Keratinocyte (primary cell): ENCODE measurements around the gene STIM1. TPM values are rescaled to one million over a fixed set of nuclear protein-coding genes. Genes with fewer than 3 reads are reported as not detected.

Experiments
- DNase-seq: peaks from one replicate; pipeline ENCODE4 v3.0.0-alpha.2; 2011; ENCODE audit warnings: low read depth, missing footprints, low spot score
- FAIRE-seq: peaks from 2 replicates; lab custom pipeline; 2011; peaks lifted over from hg19 to GRCh38; lab: Jason Lieb, UNC
- H2AFZ ChIP-seq: 2 replicates; pipeline ENCODE4 v1.6.0; 2012; ENCODE audit warnings: low read length, control low read depth, inconsistent platforms; ENCODE audit not compliant: control insufficient read depth
- H3K27ac ChIP-seq: 2 replicates; pipeline ENCODE4 v1.5.1; 2011; ENCODE audit warnings: low read length; ENCODE audit not compliant: control insufficient read depth, insufficient read depth
- H3K27me3 ChIP-seq: 3 replicates; pipeline ENCODE4 v1.6.0; 2011; ENCODE audit warnings: low read length; ENCODE audit not compliant: control insufficient read depth, insufficient read depth; ENCODE audit errors: extremely low read depth
- H3K36me3 ChIP-seq, 2 experiments: 2 replicates in 1 of 2; 3 replicates in 1 of 2; pipeline ENCODE4 v1.5.1; 2011; ENCODE audit warnings: low read length in 2 of 2, mild to moderate bottlenecking in 1 of 2; ENCODE audit not compliant: control insufficient read depth in 2 of 2, insufficient read depth in 2 of 2; ENCODE audit errors: extremely low read depth in 1 of 2
- H3K4me1 ChIP-seq: 3 replicates; pipeline ENCODE4 v1.5.1; 2011; ENCODE audit warnings: low read length; ENCODE audit not compliant: control insufficient read depth, insufficient read depth; ENCODE audit errors: extremely low read depth
- H3K4me2 ChIP-seq: 3 replicates; pipeline ENCODE4 v1.6.0; 2011; ENCODE audit warnings: low read depth, low read length; ENCODE audit not compliant: control insufficient read depth, insufficient read depth; ENCODE audit errors: extremely low read depth
- H3K4me3 ChIP-seq, 3 experiments: fragments of 200-600 bp in 1 of 3; sonication (generic) in 1 of 3; 2 replicates in 2 of 3; 3 replicates in 1 of 3; pipeline ENCODE4 v1.5.1; 2011 to 2016; ENCODE audit warnings: low read length in 3 of 3, mild to moderate bottlenecking in 3 of 3, control low read depth in 2 of 3, inconsistent platforms in 1 of 3, low read depth in 1 of 3, mixed read lengths in 1 of 3, mixed run types in 1 of 3, moderate library complexity in 1 of 3; ENCODE audit not compliant: control insufficient read depth in 2 of 3, insufficient read depth in 2 of 3; ENCODE audit errors: extremely low read depth in 1 of 3
- H3K79me2 ChIP-seq: 2 replicates; pipeline ENCODE4 v1.6.0; 2012; ENCODE audit warnings: low read length; ENCODE audit not compliant: control insufficient read depth, insufficient read depth
- H3K9ac ChIP-seq: 3 replicates; pipeline ENCODE4 v1.6.0; 2011; ENCODE audit warnings: low read length; ENCODE audit not compliant: control insufficient read depth, insufficient read depth; ENCODE audit errors: extremely low read depth
- H3K9me1 ChIP-seq: 3 replicates; pipeline ENCODE4 v1.6.0; 2011; ENCODE audit warnings: low read length; ENCODE audit not compliant: control insufficient read depth, insufficient read depth; ENCODE audit errors: extremely low read depth
- H3K9me3 ChIP-seq: 2 replicates; pipeline ENCODE4 v1.5.1; 2012; ENCODE audit warnings: low read depth, low read length; ENCODE audit not compliant: control insufficient read depth
- H4K20me1 ChIP-seq: 3 replicates; pipeline ENCODE4 v1.6.0; 2011; ENCODE audit warnings: low read length; ENCODE audit not compliant: control insufficient read depth, insufficient read depth; ENCODE audit errors: extremely low read depth
- EZH2 ChIP-seq: IDR thresholded peaks from one replicate; pipeline ENCODE4 v1.6.1; 2012; ENCODE audit warnings: inconsistent platforms, mild to moderate bottlenecking, low read length, moderate library complexity
- dilution Hi-C: fragments of 300-500 bp; cut with MboI; formaldehyde crosslinking; loops from one replicate; pipeline ENCODE4 v1.7.0; 2020; ENCODE audit warnings: low sequenced_read_pairs; ENCODE audit not compliant: extremely low pct_ligation_motif_present
- polyA plus RNA-seq, 5 experiments: library from polyadenylated mRNA; depleted of rRNA in 3 of 5; stranded (reverse) in 3 of 5; stranded (forward) in 1 of 5; unstranded in 1 of 5; fragments of >200 nt; gene quantifications; 1 replicate in 1 of 5; 2 replicates in 3 of 5; 3 replicates in 1 of 5; pipeline versions ENCODE4 v1.2.1 to v1.2.3, GENCODE V29; 2011 to 2012; ENCODE audit warnings: missing spikeins in 2 of 5, low read depth in 1 of 5, low replicate concordance in 1 of 5
- TF ChIP-seq, protein P1 (sequence below), 3 experiments: IDR thresholded peaks in 1 of 3; conservative IDR thresholded peaks in 1 of 3; optimal IDR thresholded peaks in 1 of 3; 2 replicates in 2 of 3; 3 replicates in 1 of 3; pipeline versions ENCODE3 to v1.5.1; 2011; ENCODE audit warnings: low read length in 3 of 3, mild to moderate bottlenecking in 3 of 3, moderate library complexity in 2 of 3, control low read depth in 1 of 3, inconsistent platforms in 1 of 3; ENCODE audit not compliant: insufficient read depth in 2 of 3; ENCODE audit errors: extremely low read depth in 1 of 3

STIM1 gene
- polyA plus RNA-seq, 1 donor (not counting 4 experiments of a cell fraction or from before 2014, with no cell fraction given) = 23.7 TPM

DNA sequence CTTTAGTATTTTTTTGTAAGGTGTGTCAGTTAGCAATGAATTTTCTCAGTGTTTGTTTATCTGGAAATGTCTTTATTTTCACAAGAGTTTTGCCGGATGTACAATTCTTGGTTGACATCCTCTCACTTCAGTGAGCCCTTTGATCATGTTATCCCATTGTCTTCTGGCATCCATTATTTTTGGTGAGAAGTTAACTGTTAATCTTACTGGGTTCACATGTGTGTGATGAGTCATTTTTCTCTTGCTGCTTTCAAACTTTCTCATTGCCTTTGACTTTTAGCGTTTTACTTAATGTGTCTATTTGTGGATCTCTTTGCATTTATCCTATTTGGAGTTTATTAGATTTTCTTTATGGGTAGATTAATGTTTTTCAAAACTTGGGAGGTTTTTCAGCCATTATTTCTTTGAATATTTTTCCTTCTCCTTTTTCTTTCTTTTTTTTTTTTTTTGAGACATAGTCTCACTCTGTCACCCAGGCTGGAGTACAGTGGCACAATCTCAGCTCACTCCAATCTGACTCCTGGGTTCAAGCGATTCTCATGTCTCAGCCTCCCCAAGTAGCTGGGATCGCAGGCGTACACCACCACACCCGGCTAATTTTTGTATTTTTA, 138.7 kb downstream of the STIM1 start:
- H3K9ac ChIP-seq = no peak overlapping the region
- no peak overlapping the region for H3K27ac ChIP-seq
- H3K4me3 ChIP-seq = no peak overlapping the region
- H3K9me1 ChIP-seq = no peaks in the 10 kb centered on the region
- no peak for TF ChIP-seq EZH2
- TF ChIP-seq, protein P1, sequence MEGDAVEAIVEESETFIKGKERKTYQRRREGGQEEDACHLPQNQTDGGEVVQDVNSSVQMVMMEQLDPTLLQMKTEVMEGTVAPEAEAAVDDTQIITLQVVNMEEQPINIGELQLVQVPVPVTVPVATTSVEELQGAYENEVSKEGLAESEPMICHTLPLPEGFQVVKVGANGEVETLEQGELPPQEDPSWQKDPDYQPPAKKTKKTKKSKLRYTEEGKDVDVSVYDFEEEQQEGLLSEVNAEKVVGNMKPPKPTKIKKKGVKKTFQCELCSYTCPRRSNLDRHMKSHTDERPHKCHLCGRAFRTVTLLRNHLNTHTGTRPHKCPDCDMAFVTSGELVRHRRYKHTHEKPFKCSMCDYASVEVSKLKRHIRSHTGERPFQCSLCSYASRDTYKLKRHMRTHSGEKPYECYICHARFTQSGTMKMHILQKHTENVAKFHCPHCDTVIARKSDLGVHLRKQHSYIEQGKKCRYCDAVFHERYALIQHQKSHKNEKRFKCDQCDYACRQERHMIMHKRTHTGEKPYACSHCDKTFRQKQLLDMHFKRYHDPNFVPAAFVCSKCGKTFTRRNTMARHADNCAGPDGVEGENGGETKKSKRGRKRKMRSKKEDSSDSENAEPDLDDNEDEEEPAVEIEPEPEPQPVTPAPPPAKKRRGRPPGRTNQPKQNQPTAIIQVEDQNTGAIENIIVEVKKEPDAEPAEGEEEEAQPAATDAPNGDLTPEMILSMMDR (optimal IDR thresholded peaks at IDR 0.05 in 1 of 3, IDR thresholded peaks at IDR 0.05 in 1 of 3, conservative IDR thresholded peaks at IDR 0.05 in 1 of 3; ENCODE audit: extremely low read depth in 1 of 3, insufficient read depth in 2 of 3, low read length in 3 of 3) = no peak
- H3K9me3 ChIP-seq = peaks cover 2% of the 10 kb centered on the region
- no peak overlapping the region for H2AFZ ChIP-seq
- no peaks in the 10 kb centered on the region for H3K27me3 ChIP-seq
- peaks cover 3% of the 10 kb centered on the region for H3K79me2 ChIP-seq
- H3K36me3 ChIP-seq = no peaks in the 10 kb centered on the region
- dilution Hi-C loops = no loop called here
- peaks cover 3% of the 10 kb centered on the region for H3K4me1 ChIP-seq
- no peak overlapping the region for H3K4me2 ChIP-seq
- H4K20me1 ChIP-seq = no peaks in the 10 kb centered on the region
- FAIRE-seq (no peak), DNase-seq (no peak)

DNA sequence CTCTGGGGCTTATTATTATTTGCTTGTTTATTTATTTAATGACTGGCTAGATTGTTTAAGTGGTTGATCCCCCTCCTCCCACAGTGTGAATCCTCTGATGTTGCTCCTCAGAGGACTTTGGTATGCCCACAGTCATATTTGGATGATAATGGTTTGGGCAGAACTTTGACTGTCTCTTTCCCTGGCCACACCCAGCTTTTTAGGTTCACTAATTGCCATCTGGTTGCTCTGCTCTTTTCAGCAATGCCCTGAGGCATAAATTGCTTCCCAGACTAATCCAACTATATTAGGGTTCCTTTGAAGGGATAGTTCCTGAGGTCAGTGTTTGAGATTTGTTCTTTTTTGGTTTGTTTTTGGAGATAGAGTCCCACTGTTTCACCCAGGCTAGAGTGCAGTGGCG, 139.8 kb downstream of the STIM1 start:
- H3K36me3 ChIP-seq = no peaks in the 10 kb centered on the region
- no peak for DNase-seq
- H4K20me1 ChIP-seq = no peaks in the 10 kb centered on the region
- H3K4me3 ChIP-seq = no peak overlapping the region
- H3K4me1 ChIP-seq = peaks cover 3% of the 10 kb centered on the region
- H3K79me2 ChIP-seq = peaks cover 3% of the 10 kb centered on the region
- peaks cover 2% of the 10 kb centered on the region for H3K9me3 ChIP-seq
- dilution Hi-C loops = no loop called here
- no peak overlapping the region for H2AFZ ChIP-seq
- TF ChIP-seq, protein P1 (optimal IDR thresholded peaks at IDR 0.05 in 1 of 3, IDR thresholded peaks at IDR 0.05 in 1 of 3, conservative IDR thresholded peaks at IDR 0.05 in 1 of 3; ENCODE audit: extremely low read depth in 1 of 3, insufficient read depth in 2 of 3, low read length in 3 of 3) = no peak
- no peak for TF ChIP-seq EZH2
- FAIRE-seq = no peak
- H3K4me2 ChIP-seq = no peak overlapping the region
- no peak overlapping the region for H3K9ac ChIP-seq
- no peak overlapping the region for H3K27ac ChIP-seq
- H3K27me3 ChIP-seq = no peaks in the 10 kb centered on the region
- H3K9me1 ChIP-seq = no peaks in the 10 kb centered on the region
